Ishikawa (cell line): Measurements from ENCODE around the gene SRSF3.

Experiments used
- CEBPB ChIP-seq: IDR thresholded peaks from 2 replicates; pipeline ENCODE4 v1.6.1; 2012
- REST ChIP-seq: IDR thresholded peaks from 2 replicates; pipeline ENCODE4 v1.6.1; 2012; ENCODE audit warnings: low read depth, mild to moderate bottlenecking

The SRSF3 gene

GRCh38 chr6:36651659-36652379, 57.7 kb downstream of the SRSF3 start:
- TF ChIP-seq REST: no peak
- no peak for TF ChIP-seq CEBPB
